ENCODE data around the gene GOT2. TPM values are rescaled to one million over a fixed set of nuclear protein-coding genes. Genes with fewer than 3 reads are reported as not detected.
"Not testable (repeated sequence)": the region's sequence is repeated elsewhere in the genome, so short reads cannot be mapped to it uniquely, and the experiment has no call there.

Gene GOT2
- 31.2 and 33.6 TPM in 2 replicates for total RNA-seq
- total RNA-seq (2013), result 23.7 TPM
- 15.8 and 16.0 TPM in 2 replicates for polyA plus RNA-seq
- polyA minus RNA-seq, result 6.4 and 13.2 TPM in 2 replicates

- peaks cover 20 to 23% of the 10 kb centered on the region in 2 donors for H3K4me1 ChIP-seq (ENCODE audit: control insufficient read depth in 2 of 2, insufficient read depth in 2 of 2, low read length in 2 of 2)
- H3K79me2 ChIP-seq (ENCODE audit: control insufficient read depth, insufficient read depth, low read length), result peaks cover 54% of the 10 kb centered on the region
- H3K27me3 ChIP-seq (replicated peaks in 1 of 4; ENCODE audit: control extremely low read depth in 1 of 4, control insufficient read depth in 3 of 4, insufficient read depth in 4 of 4, low read length in 3 of 4), result peaks cover 0 to under 1% (median 0%) of the 10 kb centered on the region in 4 experiments
- H3K9ac ChIP-seq (ENCODE audit: low read length), result peak within 1 kb of the TSS; percentile 99
- no peaks in the 10 kb centered on the region for H3K9me3 ChIP-seq (ENCODE audit: control extremely low read depth in 1 of 3, control insufficient read depth in 2 of 3, insufficient read depth in 1 of 3, low read length in 2 of 3)
- POLR2A ChIA-PET, result no interaction called here
- H3K4me3 ChIP-seq (ENCODE audit: control extremely low read depth in 1 of 5, extremely low read depth in 1 of 5, insufficient read depth in 1 of 5, low read depth in 2 of 5, low read length in 4 of 5), result peak within 1 kb of the TSS; percentile 58 to 96 (median 66)
- H3K27me3 Mint-ChIP-seq, result peaks cover 1% of the 10 kb centered on the region
- ATAC-seq (ENCODE audit: low read depth) (peak; percentile 98), DNase-seq (peak; percentile 84)
- no peaks in the 10 kb centered on the region for H4K20me1 ChIP-seq (ENCODE audit: control insufficient read depth, insufficient read depth, low read length, poor library complexity, severe bottlenecking)
- peak within 1 kb of the TSS; percentile 98 for H3K4me3 Mint-ChIP-seq
- intact Hi-C loops (cut with micrococcal nuclease), result loop anchor here (1.0 to 10.0 kb wide), 5 partner anchors 23 to 729 kb away; partner anchors contain the start of genes GINS3, SLC38A7, USB1 and ZNF319
- peak within 1 kb of the TSS; percentile 68 for H3K27ac Mint-ChIP-seq
- under 1% methylated on average over 68 of the region's 68 CpGs for WGBS (ENCODE audit: insufficient coverage)
- peaks cover 42% of the 10 kb centered on the region for H3K4me1 Mint-ChIP-seq
- no peaks in the 10 kb centered on the region for H3K9me3 Mint-ChIP-seq (ENCODE audit: insufficient read depth)
- H3K36me3 ChIP-seq (replicated peaks in 1 of 2; ENCODE audit: control extremely low read depth in 1 of 2, control insufficient read depth in 1 of 2, extremely low read depth in 1 of 2, insufficient read depth in 2 of 2, low read length in 1 of 2), result no peaks in the 10 kb centered on the region
- CTCF ChIA-PET, result interaction anchor here (0.9 to 1.6 kb wide), 4 partner anchors 8 to 49 kb away, joined by 3 to 4 read pairs (median 3); partner anchors contain the start of gene SLC38A7
- H3K27ac ChIP-seq (ENCODE audit: low read length in 2 of 2), result peak within 1 kb of the TSS in 1 of 2 donors; percentile 79
- peak within 1 kb of the TSS; percentile 97 for H2AFZ ChIP-seq (ENCODE audit: insufficient read depth, low read depth, low read length, poor library complexity, severe bottlenecking)
- TF ChIP-seq EZH2 (IDR thresholded peaks at IDR 0.05; ENCODE audit: borderline replicate concordance, insufficient read depth, low read depth, low read length, poor library complexity, severe bottlenecking) (no peak), CTCF (IDR thresholded peaks at IDR 0.05) (peak; percentile 93)
- peak within 1 kb of the TSS; percentile 96 for H3K4me2 ChIP-seq (replicated peaks; ENCODE audit: low read depth, low read length, poor library complexity, severe bottlenecking)
These were observed at the start of gene GOT2 for GRCh38 chr16:58733671-58734458. Gene GOT2 (minus strand): TSS chr16:58734316. CDS start chr16:58734228, 88 bp downstream.

GRCh38 chr16:58779291-58779690 is 45.2 kb upstream of the GOT2 start:
- DNase-seq; H3K9ac ChIP-seq (ENCODE audit: low read length); H3K4me3 Mint-ChIP-seq; POLR2A ChIA-PET; H3K36me3 ChIP-seq (replicated peaks in 1 of 2; ENCODE audit: control extremely low read depth in 1 of 2, control insufficient read depth in 1 of 2, extremely low read depth in 1 of 2, insufficient read depth in 2 of 2, low read length in 1 of 2); H3K4me3 ChIP-seq (ENCODE audit: control extremely low read depth in 1 of 5, extremely low read depth in 1 of 5, insufficient read depth in 1 of 5, low read depth in 2 of 5, low read length in 4 of 5); H3K9me3 Mint-ChIP-seq (ENCODE audit: insufficient read depth); H4K20me1 ChIP-seq (ENCODE audit: control insufficient read depth, insufficient read depth, low read length, poor library complexity, severe bottlenecking); H2AFZ ChIP-seq (ENCODE audit: insufficient read depth, low read depth, low read length, poor library complexity, severe bottlenecking); H3K9me3 ChIP-seq (ENCODE audit: control extremely low read depth in 1 of 3, control insufficient read depth in 2 of 3, insufficient read depth in 1 of 3, low read length in 2 of 3); H3K4me1 Mint-ChIP-seq; H3K4me1 ChIP-seq (ENCODE audit: control insufficient read depth in 2 of 2, insufficient read depth in 2 of 2, low read length in 2 of 2); H3K27ac ChIP-seq (ENCODE audit: low read length in 2 of 2); ATAC-seq (ENCODE audit: low read depth); intact Hi-C loops (cut with micrococcal nuclease); H3K4me2 ChIP-seq (replicated peaks; ENCODE audit: low read depth, low read length, poor library complexity, severe bottlenecking); H3K79me2 ChIP-seq (ENCODE audit: control insufficient read depth, insufficient read depth, low read length); H3K27ac Mint-ChIP-seq; H3K27me3 Mint-ChIP-seq; H3K27me3 ChIP-seq (replicated peaks in 1 of 4; ENCODE audit: control extremely low read depth in 1 of 4, control insufficient read depth in 3 of 4, insufficient read depth in 4 of 4, low read length in 3 of 4); CTCF ChIA-PET: not testable (repeated sequence)
- 80% methylated on average over 1 of the region's 1 CpG for WGBS (ENCODE audit: insufficient coverage)
